HG02759 (cell line): ENCODE measurements around the gene CUEDC1.
"Not testable (repeated sequence)": the region's sequence is repeated elsewhere in the genome, so short reads cannot be mapped to it uniquely, and the experiment has no call there.

Source experiments
- ATAC-seq: cut with Tn5 transposase; IDR thresholded peaks from one replicate; pipeline ENCODE4 v1.9.1; 2021; ENCODE audit warnings: mild to moderate bottlenecking, moderate library complexity; ENCODE audit not compliant: unreplicated experiment

CUEDC1 gene

GRCh38 chr17:57985675-57985974 is 30.4 kb upstream of the CUEDC1 start:
- ATAC-seq = no peak

GRCh38 chr17:57984936-57985674 is 29.9 kb upstream of the CUEDC1 start:
- no peak for ATAC-seq

GRCh38 chr17:57984261-57984890 is 29.2 kb upstream of the CUEDC1 start:
- no peak for ATAC-seq

- no peak for ATAC-seq
These were observed 28.2 kb upstream of the CUEDC1 start for GRCh38 chr17:57983446-57983845.

- no peak for ATAC-seq
These were observed 27.4 kb upstream of the CUEDC1 start for GRCh38 chr17:57982452-57983170.

GRCh38 chr17:57980522-57980921 is 25.3 kb upstream of the CUEDC1 start:
- no peak for ATAC-seq

GRCh38 chr17:57979076-57979475 is 23.9 kb upstream of the CUEDC1 start:
- no peak for ATAC-seq

GRCh38 chr17:57976594-57976993 is 21.4 kb upstream of the CUEDC1 start:
- ATAC-seq = no peak

- ATAC-seq = no peak
These were observed 19.8 kb upstream of the CUEDC1 start for GRCh38 chr17:57975044-57975443.

- ATAC-seq = not testable (repeated sequence)
These were observed 19.0 kb upstream of the CUEDC1 start for GRCh38 chr17:57974053-57974824.

- ATAC-seq = no peak
These were observed 16.9 kb upstream of the CUEDC1 start for GRCh38 chr17:57972151-57972550.

GRCh38 chr17:57971572-57971971 is 16.4 kb upstream of the CUEDC1 start:
- ATAC-seq = no peak

- no peak for ATAC-seq
These were observed 15.5 kb upstream of the CUEDC1 start for GRCh38 chr17:57970710-57971109.

- no peak for ATAC-seq
These were observed 13.2 kb upstream of the CUEDC1 start for GRCh38 chr17:57968456-57968855.

GRCh38 chr17:57966875-57967274 is 11.7 kb upstream of the CUEDC1 start:
- ATAC-seq = no peak

GRCh38 chr17:57966246-57966645 is 11.0 kb upstream of the CUEDC1 start:
- ATAC-seq = no peak

- ATAC-seq = no peak
These were observed 10.4 kb upstream of the CUEDC1 start for GRCh38 chr17:57965521-57966160.

- ATAC-seq = no peak
These were observed 7.9 kb upstream of the CUEDC1 start for GRCh38 chr17:57963149-57963511.

- no peak for ATAC-seq
These were observed 7.3 kb upstream of the CUEDC1 start for GRCh38 chr17:57962279-57963148.

GRCh38 chr17:57959929-57960328 is 4.7 kb upstream of the CUEDC1 start:
- ATAC-seq = no peak
